Measurements from ENCODE around the gene PPP1R13B.

GRCh38 chr14:103738166-103738565, 109.2 kb downstream of the PPP1R13B start:
- TF ChIP-seq, protein P1, sequence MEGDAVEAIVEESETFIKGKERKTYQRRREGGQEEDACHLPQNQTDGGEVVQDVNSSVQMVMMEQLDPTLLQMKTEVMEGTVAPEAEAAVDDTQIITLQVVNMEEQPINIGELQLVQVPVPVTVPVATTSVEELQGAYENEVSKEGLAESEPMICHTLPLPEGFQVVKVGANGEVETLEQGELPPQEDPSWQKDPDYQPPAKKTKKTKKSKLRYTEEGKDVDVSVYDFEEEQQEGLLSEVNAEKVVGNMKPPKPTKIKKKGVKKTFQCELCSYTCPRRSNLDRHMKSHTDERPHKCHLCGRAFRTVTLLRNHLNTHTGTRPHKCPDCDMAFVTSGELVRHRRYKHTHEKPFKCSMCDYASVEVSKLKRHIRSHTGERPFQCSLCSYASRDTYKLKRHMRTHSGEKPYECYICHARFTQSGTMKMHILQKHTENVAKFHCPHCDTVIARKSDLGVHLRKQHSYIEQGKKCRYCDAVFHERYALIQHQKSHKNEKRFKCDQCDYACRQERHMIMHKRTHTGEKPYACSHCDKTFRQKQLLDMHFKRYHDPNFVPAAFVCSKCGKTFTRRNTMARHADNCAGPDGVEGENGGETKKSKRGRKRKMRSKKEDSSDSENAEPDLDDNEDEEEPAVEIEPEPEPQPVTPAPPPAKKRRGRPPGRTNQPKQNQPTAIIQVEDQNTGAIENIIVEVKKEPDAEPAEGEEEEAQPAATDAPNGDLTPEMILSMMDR (IDR thresholded peaks at IDR 0.05): no peak
- TF ChIP-seq POLR2A (IDR thresholded peaks at IDR 0.05) (no peak), POLR2AphosphoS5 (IDR thresholded peaks at IDR 0.05) (no peak)
